Skin epidermis (tissue), 12 donors: ENCODE data around the gene PMF1.

Source experiments
- H3K27ac ChIP-seq, 21 experiments: fragments of 200-600 bp; sonication (generic) in 11 of 21; one replicate each; pipeline ENCODE4 v1.5.0; 2020; ENCODE audit warnings: mild to moderate bottlenecking in 3 of 21, inconsistent platforms in 2 of 21, moderate library complexity in 2 of 21
- H3K4me3 ChIP-seq, 7 experiments: fragments of 200-600 bp; sonication (generic) in 2 of 7; one replicate each; pipeline ENCODE4 v1.5.0; 2020; ENCODE audit warnings: inconsistent platforms in 2 of 7, mild to moderate bottlenecking in 2 of 7, moderate library complexity in 1 of 7

PMF1 gene

GRCh38 chr1:156286061-156286460, 73.3 kb downstream of the PMF1 start:
- Histone ChIP-seq H3K27ac (peak overlapping the region in 17 of 21 experiments; percentile 20 to 98 (median 80)), H3K4me3 (peak overlapping the region in 6 of 7 experiments; percentile 2 to 78 (median 35))
